ENCODE results near the gene MTMR6. TPM values are rescaled to one million over a fixed set of nuclear protein-coding genes. Genes with fewer than 3 reads are reported as not detected.

MTMR6 gene
- total and polyA plus RNA-seq, 5 donors = 7.5 to 17.3 (median 17.0) TPM

DNA sequence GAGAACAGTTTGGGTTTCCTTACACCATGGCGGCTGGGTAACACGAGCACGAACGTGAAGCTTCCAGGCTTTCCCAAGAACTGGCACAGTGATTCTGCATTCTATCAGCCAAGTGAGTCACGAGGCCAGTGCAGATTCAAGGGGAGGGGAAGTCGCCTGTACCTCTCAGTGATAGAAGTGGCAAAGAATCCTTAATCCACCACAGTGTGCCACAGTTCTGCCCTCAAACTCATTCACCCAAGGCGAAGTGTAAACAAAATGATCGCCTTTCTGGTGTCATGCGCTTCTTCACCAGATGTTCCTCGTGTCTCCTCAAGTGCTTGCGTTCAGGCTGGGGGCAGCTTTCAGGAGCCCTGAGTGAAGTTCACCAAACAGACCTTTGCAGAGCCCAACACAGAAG is 90.3 kb downstream of the MTMR6 start:
- Histone ChIP-seq H3K27me3 (ENCODE audit: control insufficient read depth, insufficient read depth) (no peaks in the 10 kb centered on the region), H3K27ac (ENCODE audit: low read length) (no peak overlapping the region), H3K4me1 (ENCODE audit: control insufficient read depth, insufficient read depth, low read length) (no peaks in the 10 kb centered on the region), H3K9me3 (ENCODE audit: control insufficient read depth, low read length) (no peaks in the 10 kb centered on the region), H3K4me3 (ENCODE audit: low read length) (no peak overlapping the region)
- DNase-seq = no peak
- ATAC-seq = no peak
- intact Hi-C loops (cut with DNase I) = no loop called here
- 85% methylated on average over 11 of the region's 11 CpGs for WGBS

Other genes with a start within 250 kb of the MTMR6 start
- gene PABPC3, start 191.4 kb downstream of the MTMR6 start, total RNA-seq = under 1 TPM; 0.09 to 0.14 (median 0.10) TPM
- gene PABPC3, start 191.4 kb downstream of the MTMR6 start, polyA plus RNA-seq = 0.05 TPM
- not detected for gene AMER2, start 115.2 kb downstream of the MTMR6 start, total RNA-seq
- gene AMER2, start 115.2 kb downstream of the MTMR6 start, polyA plus RNA-seq = not detected
- 10 to 100 TPM; 26.2 to 33.5 (median 27.6) TPM for gene NUP58, start 14.1 kb upstream of the MTMR6 start, total RNA-seq
- gene NUP58, start 14.1 kb upstream of the MTMR6 start, polyA plus RNA-seq = 11.2 TPM
- under 1 TPM; 0.14 to 0.65 (median 0.30) TPM for gene ATP8A2, start 84.5 kb upstream of the MTMR6 start, total RNA-seq
- 0.09 TPM for gene ATP8A2, start 84.5 kb upstream of the MTMR6 start, polyA plus RNA-seq